Stimulated activated CD8-positive, alpha-beta memory T cell treated with anti-CD3 and anti-CD28 coated beads, Interleukin-4, amount 100 ng/mL, for 48 hours (primary cell): ENCODE data around the gene KRTAP1-1.
"Not testable (repeated sequence)": the region's sequence is repeated elsewhere in the genome, so short reads cannot be mapped to it uniquely, and the experiment has no call there.

Experiments
- DNase-seq: peaks from one replicate; pipeline ENCODE4 v3.0.0-alpha.2; 2020

KRTAP1-1 gene

GRCh38 chr17:41009936-41010335 lies 31.3 kb downstream of the KRTAP1-1 start:
- DNase-seq = no peak

- DNase-seq = no peak
Observed at GRCh38 chr17:41009301-41009760, 31.9 kb downstream of the KRTAP1-1 start.

GRCh38 chr17:41008811-41009210 lies 32.4 kb downstream of the KRTAP1-1 start, which contains the start of gene KRTAP3-1:
KRTAP3-1 (minus strand) TSS chr17:41009128; CDS start chr17:41009074, 54 bp downstream.
- no peak for DNase-seq

- no peak for DNase-seq
Observed at GRCh38 chr17:41004397-41004796, 36.9 kb downstream of the KRTAP1-1 start.

GRCh38 chr17:41003926-41004325 lies 37.3 kb downstream of the KRTAP1-1 start:
- no peak for DNase-seq

- no peak for DNase-seq
Observed at GRCh38 chr17:41002814-41003213, 38.4 kb downstream of the KRTAP1-1 start.

- DNase-seq = no peak
Observed at GRCh38 chr17:41001795-41002194, 39.5 kb downstream of the KRTAP1-1 start.

GRCh38 chr17:40999563-40999962 lies 41.7 kb downstream of the KRTAP1-1 start, which contains the start of gene KRTAP3-2:
KRTAP3-2 (minus strand) TSS chr17:40999906; CDS start chr17:40999853, 53 bp downstream.
- DNase-seq = not testable (repeated sequence)

- no peak for DNase-seq
Observed at GRCh38 chr17:40997361-40997760, 43.9 kb downstream of the KRTAP1-1 start.

- no peak for DNase-seq
Observed at GRCh38 chr17:40996829-40997228, 44.4 kb downstream of the KRTAP1-1 start.

GRCh38 chr17:40995116-40995515 lies 46.1 kb downstream of the KRTAP1-1 start:
- no peak for DNase-seq

GRCh38 chr17:40993839-40994238 lies 47.4 kb downstream of the KRTAP1-1 start, which contains the start of gene KRTAP3-3:
KRTAP3-3 (minus strand) TSS chr17:40994164; CDS start chr17:40994097, 67 bp downstream.
- no peak for DNase-seq

GRCh38 chr17:40993084-40993483 lies 48.2 kb downstream of the KRTAP1-1 start:
- DNase-seq = no peak

GRCh38 chr17:40992666-40993065 lies 48.6 kb downstream of the KRTAP1-1 start:
- no peak for DNase-seq
